CMK (cell line): ENCODE data around the gene HOXD12.

Source experiments
- DNase-seq: peaks from one replicate; pipeline ENCODE4 v3.0.0-alpha.2; 2010; ENCODE audit warnings: low read depth

Gene HOXD12

GRCh38 chr2:176132205-176133171, 32.9 kb downstream of the HOXD12 start:
- no peak for DNase-seq

GRCh38 chr2:176133389-176133788, 33.8 kb downstream of the HOXD12 start:
- DNase-seq: no peak

DNA sequence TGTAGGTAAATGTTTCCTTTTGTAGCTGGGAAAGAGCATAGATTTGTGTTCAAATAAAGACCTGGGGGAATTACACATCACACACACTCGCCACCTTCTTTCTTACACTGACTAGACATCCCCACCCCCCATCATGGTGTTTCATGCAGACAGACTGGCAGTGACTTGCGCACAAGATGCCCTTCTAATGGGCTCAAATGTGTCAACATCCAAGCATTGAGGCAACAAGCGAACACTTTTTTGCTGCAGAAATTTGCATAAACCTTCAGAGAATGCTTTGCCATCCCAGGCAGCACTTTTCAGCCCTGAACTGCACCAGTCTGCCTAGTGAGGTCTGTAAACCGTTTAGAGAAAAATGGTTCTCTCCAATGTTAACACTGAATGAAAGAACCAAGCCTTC, 34.4 kb downstream of the HOXD12 start:
- DNase-seq: no peak

GRCh38 chr2:176135035-176135440, 35.4 kb downstream of the HOXD12 start:
- DNase-seq: no peak

DNA sequence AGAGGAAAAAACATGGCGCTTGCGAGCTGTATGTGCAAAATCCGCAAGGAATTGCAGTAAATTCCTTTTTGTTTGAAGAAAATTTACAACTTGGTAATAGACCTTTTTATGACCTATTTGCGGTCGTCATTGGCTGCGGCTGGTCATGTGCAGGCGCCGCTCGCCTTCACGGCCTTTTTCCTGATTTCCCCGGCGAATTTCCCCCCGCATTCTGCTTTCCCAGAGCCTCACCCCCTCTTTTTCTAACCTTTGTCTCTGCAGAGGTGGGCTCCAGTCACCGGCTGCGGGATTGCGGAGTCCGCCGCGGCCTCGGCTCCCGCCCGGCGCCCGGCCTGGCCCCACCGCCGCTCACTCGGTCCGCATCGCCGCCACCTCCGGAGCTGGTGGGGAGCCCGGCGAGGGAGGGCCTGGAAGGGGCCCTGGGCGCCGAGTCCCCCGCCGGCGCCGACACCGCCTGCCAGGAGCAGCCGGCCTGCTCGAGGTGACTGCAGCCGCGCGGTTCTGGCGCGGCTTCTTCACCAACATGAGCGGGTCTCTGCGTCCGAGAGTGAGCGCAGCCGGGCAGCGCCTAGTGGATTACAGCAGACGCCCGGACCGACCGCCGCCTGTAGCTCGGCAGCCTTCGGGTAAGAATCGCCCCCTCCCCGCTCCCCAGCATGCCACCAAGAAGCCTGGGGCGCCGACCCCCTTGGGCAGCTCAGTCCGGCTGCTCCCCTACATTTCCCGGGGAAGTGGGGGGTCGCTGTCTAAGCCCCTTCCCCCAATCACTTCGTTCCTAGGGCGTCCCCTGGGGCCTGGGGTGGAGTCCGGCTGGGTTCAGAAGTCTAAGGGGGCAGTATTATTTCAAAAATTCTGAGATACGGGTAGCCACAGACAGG, 37.0 kb downstream of the HOXD12 start:
- DNase-seq: no peak

DNA sequence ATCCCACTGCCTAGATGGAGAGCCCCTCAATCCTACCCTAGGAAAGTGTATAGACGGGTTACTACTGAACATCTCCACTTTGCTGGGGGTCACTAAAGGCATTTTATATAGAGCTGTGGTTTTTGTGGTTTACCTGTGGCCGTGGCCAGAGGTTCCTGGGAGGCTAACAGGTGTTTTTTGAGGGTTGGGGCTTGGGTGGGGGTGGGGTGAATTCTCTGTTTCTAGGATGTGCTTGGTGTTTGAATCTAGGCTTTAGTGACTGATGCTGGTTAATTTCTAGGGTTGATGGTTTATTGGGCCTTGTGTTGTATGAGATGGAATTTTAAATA, 37.6 kb downstream of the HOXD12 start:
- no peak for DNase-seq

GRCh38 chr2:176137906-176138305, 38.3 kb downstream of the HOXD12 start:
- DNase-seq: no peak

DNA sequence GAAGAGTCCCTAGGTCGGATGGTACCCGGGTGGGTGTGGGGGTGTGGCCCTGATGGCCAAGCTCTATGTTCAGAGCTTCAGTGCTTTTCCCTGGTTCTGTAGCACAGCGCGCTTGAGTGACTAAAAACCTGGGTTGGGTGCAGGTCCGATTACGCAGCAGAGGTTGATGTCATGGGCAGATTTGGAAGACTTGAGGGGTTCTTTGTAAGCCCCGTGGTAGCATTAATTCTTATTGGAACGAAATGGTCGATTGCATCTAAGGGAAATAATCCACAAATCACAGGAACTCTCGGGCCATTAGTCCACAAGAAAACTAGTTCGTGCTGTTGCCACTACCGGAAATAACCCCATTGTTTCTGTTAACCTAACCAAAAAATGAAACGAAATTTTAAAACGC, 38.9 kb downstream of the HOXD12 start:
- no peak for DNase-seq

DNA sequence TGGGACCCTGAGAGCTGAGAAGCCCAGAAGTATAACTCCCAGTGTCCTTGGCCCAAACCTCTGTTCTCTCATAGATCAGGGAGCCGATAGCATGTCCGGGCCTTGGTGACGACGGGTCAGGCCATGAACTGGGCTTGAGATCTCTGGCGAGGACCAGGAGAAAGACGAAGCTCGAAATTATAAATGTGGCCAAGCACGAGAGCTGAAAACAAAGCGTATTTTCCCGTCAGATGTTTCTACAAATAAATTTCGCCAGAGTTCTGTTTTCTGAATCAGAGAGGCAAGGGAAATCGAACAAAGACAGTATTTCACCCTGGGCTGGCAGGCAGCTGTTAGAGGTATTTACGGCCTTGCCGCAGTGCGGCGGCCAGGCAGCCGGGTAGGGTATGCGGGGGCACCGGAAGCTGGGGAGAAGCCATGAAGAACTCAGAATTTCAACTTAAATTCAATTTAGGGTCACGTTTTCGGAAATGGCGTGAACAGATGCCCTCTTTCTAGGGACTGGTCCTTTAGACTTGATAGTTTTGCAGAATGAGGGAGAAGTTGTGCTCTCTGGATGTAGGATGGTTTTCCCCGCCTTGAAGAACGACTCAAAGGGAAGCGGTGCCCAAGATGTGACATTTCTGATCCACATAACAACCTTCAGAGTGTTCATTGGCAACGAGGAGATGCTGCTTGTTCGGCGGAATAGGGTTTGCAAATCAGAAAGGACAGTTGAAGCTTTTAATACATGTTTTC, 39.5 kb downstream of the HOXD12 start:
- no peak for DNase-seq

DNA sequence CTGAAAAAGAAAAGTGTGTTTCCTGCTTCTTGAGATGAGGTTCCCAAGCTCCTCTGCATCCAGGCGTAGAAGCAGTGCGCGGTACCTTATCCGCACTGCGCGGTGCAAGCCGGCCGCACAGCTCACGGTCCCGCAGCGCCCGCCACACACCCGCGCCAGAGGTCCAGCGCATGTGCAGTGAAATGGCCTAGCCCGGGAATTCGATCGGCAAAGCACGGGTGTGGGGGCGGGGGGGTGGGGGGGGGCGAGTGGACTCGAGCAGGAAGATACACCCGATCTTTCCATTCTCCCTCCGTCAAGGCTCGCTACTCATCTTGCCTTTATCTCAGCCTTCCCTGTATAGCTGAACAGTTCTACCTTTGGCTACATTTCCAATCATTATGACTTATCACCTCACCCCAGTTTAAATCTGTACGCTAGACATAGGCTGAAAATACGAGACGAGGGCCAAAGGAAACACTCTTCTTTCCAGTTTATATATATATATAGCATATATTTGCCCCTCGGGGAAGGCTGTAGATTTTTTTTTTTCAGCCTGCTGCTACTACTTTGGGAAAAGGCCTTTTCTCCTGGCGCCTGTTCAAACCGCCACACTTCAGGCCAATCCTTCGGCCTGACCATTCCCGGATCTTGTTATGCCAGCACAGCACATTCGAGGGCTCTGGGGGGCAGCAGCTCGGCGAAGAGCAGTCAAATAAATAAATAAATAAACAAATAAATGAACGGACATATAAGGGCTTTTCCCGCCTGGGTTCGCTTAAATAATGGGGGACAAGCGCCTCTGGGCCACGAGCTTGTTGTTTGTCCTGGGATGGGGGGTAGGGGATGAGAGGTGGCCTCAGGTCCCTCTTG, 40.3 kb downstream of the HOXD12 start:
- DNase-seq: no peak

DNA sequence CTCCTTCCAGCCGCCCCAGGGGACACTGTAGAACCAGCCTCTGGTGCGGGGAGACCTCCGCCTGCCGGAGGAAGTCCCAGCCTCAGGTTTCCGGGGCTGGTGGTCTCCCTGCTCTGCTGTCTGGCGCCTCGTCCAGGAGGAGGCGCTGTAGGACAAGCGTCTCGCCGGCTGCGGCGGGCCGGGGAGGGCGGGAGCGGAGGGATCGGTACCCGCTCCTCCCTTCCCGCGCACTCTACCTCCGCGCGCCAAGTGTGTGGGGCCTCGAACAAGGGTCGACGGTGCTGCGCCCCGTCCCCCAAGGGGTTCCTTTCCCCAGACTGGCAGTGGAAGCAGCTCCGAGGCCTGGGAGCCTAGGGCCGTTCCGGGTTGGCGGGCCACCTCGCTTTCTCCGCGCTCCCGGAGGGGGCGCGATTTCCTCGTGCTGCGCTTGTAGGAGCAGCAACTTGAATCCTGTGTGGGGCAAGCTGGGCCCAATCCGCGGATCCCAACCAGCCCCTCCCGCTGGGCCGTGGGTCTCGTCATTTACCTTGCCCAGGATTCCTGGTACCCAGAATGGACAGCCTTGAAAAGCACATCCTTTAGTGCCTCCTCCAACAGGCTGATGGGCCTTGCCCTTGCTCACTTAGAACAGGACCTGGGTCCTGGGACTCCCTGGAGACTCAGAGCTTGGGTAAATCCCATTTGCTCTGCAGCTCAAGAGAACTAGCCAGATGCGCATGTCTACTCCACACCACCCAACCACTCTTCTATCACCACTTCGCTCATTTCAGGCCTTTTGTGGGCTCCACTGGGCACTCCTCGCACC, 41.1 kb downstream of the HOXD12 start:
- peak; percentile 48 for DNase-seq

DNA sequence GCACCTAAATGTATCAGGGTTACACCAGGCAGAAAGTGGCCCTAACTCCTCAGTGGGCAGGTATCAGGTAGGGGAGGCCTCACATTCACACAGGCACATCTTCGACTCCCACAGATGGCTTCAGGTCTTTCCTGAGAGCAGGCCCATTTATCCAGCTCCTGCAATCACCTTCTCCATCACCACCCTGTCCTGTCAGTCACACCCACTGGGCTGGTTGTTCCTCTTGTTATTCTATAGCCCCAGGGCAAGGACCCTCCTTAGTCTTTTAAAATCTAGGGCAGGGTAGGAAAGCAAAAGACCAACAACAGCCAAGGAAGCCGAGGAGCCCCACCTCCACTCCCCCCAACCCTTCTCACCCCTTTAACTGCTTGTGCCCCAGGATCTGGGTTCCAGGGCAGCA, 42.7 kb downstream of the HOXD12 start:
- DNase-seq: no peak

- DNase-seq: no peak
Measured at GRCh38 chr2:176145085-176145969, 45.7 kb downstream of the HOXD12 start.

DNA sequence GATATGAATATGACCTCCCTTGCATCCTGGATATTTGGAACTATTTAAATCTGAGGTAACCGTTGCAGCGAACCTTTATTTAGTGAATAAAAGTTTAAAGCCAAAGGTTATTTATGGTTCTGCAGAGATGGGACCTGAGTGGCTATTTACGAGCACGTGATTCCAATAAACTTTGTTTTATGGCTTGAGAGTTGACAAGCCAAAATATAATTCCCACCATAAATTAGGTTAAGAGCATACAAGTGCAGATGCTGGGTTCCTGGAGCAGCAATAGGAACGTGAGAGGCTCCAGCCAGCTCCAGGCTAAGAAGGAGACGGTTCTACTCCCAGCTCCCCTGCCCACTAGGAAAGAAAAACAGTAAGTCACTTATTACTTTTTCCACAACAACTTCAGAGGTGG, 46.5 kb downstream of the HOXD12 start:
- DNase-seq: no peak

DNA sequence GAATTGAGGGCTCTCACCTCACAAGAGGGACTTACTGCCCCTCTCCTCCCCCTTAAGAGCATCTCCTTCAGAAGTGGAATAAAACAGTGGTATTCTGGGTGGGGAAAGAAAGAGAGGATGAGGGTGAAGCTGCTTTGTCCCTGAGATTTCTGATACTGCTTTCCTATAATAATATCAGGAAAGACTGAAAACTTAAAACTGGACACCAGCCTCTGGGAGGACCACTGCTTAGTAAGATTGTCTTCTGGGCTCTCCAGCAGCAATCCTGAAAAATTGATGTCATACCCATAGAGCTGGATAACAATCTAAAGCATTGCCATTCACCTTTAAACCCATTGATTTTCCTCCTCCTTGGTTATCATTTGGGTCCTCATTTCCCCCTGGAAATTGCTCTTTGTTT, 47.0 kb downstream of the HOXD12 start:
- no peak for DNase-seq

- no peak for DNase-seq
Measured at GRCh38 chr2:176147210-176147799, 47.7 kb downstream of the HOXD12 start.

DNA sequence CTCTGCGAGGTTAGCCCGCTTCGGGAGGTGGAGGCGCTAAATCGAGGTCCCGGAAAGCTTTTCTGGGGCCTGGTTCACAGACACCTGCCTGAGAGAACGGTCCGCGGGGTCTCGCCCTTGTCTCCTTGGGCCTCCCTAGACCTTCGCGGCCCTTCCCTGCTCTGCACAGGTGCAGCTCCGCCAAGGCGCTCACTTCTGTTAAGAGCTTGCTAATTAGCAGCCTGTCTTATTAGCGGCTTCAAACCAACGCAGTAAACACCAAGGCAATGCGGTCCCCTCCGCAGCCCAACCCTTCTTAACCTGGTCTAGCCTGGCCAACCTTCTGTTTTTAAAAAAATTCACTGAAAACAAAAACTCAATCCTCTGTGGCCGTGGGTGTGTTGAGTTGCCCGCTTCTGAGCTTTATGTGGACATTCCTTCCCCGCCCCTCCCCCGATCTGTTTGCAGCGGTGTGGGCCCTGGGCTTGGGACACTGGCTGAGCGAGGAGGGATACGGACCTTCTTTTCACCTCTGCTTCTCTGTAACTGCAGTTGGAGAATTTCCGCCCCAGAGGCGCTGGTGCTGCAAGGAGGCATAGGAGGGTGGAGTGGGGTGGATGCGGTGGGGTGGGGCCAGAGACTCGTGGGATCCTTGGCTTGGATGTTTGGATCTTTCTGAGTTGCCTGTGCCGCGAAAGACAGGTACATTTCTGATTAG, 48.4 kb downstream of the HOXD12 start:
- no peak for DNase-seq

- DNase-seq: no peak
Measured at GRCh38 chr2:176148751-176149421, 49.3 kb downstream of the HOXD12 start.
